Vagina (tissue), 2 donors: Measurements from ENCODE around the gene TMTC1. TPM values are rescaled to one million over a fixed set of nuclear protein-coding genes. Genes with fewer than 3 reads are reported as not detected.

Experiments
- DNase-seq, 2 donors: peaks; one replicate each; pipeline ENCODE4 v3.0.0-alpha.2; 2017; ENCODE audit errors: extremely low spot score in 2 of 2
- H3K27ac ChIP-seq: fragments of 200-600 bp; sonication (generic); one replicate; pipeline ENCODE4 v1.5.1; 2019
- H3K27me3 ChIP-seq: fragments of 200-600 bp; sonication (generic); one replicate; pipeline ENCODE4 v1.5.1; 2019
- H3K36me3 ChIP-seq, 2 donors: fragments of 200-600 bp; sonication (generic); one replicate each; pipeline ENCODE4 v1.5.1; 2017 to 2019
- H3K4me1 ChIP-seq: fragments of 200-600 bp; sonication (generic); one replicate; pipeline ENCODE4 v1.5.1; 2019
- H3K4me3 ChIP-seq, 2 donors: fragments of 200-600 bp; sonication (generic); 1 replicate in 1 of 2; 2 replicates in 1 of 2; pipeline ENCODE4 v1.5.1; 2016 to 2019
- H3K9me3 ChIP-seq: fragments of 200-600 bp; sonication (generic); one replicate; pipeline ENCODE4 v1.5.1; 2019
- POLR2A ChIP-seq, 2 donors: fragments of 450-650 bp; IDR thresholded peaks; one replicate each; pipeline ENCODE4 v1.6.1; 2017; ENCODE audit warnings: antibody characterized with exemption in 2 of 2, mild to moderate bottlenecking in 2 of 2, moderate library complexity in 2 of 2
- POLR2AphosphoS5 ChIP-seq, 2 donors: sonication (generic); formaldehyde crosslinking; IDR thresholded peaks; one replicate each; pipeline ENCODE4 v1.9.0; 2017; ENCODE audit warnings: antibody characterized with exemption in 2 of 2, mild to moderate bottlenecking in 2 of 2, low read depth in 1 of 2; ENCODE audit not compliant: insufficient read depth in 1 of 2
- intact Hi-C: fragments of 100-400 bp; cut with DNase I; formaldehyde crosslinking; loops from one replicate; pipeline ENCODE4 v1.15.1; 2023
- total RNA-seq: library from RNA; depleted of rRNA; stranded (reverse); fragments of >200 nt; gene quantifications from one replicate; pipeline ENCODE4 v1.2.3, GENCODE V29; 2016
- TF ChIP-seq, protein P1 (sequence below), 3 experiments: fragments of 450-650 bp in 2 of 3; fragments of 200-600 bp in 1 of 3; sonication (generic) in 1 of 3; IDR thresholded peaks; one replicate each; pipeline ENCODE4 v1.5.1; 2017 to 2019; ENCODE audit warnings: antibody characterized with exemption in 3 of 3, mild to moderate bottlenecking in 2 of 3, moderate library complexity in 2 of 3

Gene TMTC1
- total RNA-seq, 1 donor from 2014 or later, result 63.8 TPM

DNA sequence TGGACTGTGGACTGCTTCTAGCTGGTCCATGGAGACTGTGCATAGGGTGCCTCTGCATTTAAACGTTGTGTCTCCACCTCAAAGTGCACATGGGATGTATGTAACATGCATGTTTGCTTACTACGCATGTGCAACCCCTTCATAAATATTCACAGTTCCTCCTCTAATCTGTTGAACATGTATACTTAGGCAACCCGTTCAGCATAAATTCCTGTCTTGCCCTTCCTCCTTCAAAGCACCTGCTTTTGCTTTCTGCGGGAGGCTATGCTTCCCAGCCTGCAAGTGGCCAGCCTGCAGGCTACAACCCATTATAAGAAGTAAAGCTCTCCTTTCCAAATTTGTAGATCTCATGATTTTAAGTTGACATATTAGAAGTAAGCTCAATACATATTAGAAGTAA lies 253.3 kb downstream of the TMTC1 start:
- no peaks in the 10 kb centered on the region for H3K9me3 ChIP-seq
- H3K4me3 ChIP-seq, result no peak overlapping the region
- TF ChIP-seq, protein P1, sequence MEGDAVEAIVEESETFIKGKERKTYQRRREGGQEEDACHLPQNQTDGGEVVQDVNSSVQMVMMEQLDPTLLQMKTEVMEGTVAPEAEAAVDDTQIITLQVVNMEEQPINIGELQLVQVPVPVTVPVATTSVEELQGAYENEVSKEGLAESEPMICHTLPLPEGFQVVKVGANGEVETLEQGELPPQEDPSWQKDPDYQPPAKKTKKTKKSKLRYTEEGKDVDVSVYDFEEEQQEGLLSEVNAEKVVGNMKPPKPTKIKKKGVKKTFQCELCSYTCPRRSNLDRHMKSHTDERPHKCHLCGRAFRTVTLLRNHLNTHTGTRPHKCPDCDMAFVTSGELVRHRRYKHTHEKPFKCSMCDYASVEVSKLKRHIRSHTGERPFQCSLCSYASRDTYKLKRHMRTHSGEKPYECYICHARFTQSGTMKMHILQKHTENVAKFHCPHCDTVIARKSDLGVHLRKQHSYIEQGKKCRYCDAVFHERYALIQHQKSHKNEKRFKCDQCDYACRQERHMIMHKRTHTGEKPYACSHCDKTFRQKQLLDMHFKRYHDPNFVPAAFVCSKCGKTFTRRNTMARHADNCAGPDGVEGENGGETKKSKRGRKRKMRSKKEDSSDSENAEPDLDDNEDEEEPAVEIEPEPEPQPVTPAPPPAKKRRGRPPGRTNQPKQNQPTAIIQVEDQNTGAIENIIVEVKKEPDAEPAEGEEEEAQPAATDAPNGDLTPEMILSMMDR (IDR thresholded peaks at IDR 0.05), result no peak
- no peak for TF ChIP-seq POLR2A (IDR thresholded peaks at IDR 0.05)
- no peak for TF ChIP-seq POLR2AphosphoS5 (IDR thresholded peaks at IDR 0.05; ENCODE audit: insufficient read depth in 1 of 2, low read depth in 1 of 2)
- H3K27ac ChIP-seq, result no peak overlapping the region
- H3K36me3 ChIP-seq, result no peaks in the 10 kb centered on the region
- H3K27me3 ChIP-seq, result no peaks in the 10 kb centered on the region
- DNase-seq, result no peak
- intact Hi-C loops, result no loop called here
- H3K4me1 ChIP-seq, result no peaks in the 10 kb centered on the region

DNA sequence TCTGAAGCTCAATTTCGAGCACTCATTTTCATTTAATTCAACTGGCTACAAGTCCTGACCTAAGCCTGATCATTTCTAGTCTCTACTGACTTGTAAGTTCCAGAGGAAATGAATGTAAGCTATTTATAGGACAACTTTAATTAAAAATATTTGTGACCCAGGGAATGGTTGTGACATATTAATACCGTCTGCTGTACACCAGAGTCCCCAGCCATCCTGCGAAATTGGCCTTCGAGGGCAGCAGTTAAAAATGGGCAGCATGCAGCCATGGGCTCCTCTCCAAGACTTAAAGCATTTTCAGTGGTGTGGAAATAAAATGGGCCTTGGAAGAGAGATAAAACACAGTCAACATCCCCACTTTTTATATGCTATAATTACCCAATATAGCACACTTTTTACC lies 255.6 kb downstream of the TMTC1 start:
- no peak overlapping the region for H3K27ac ChIP-seq
- no peak overlapping the region for H3K4me3 ChIP-seq
- intact Hi-C loops, result no loop called here
- TF ChIP-seq POLR2AphosphoS5 (IDR thresholded peaks at IDR 0.05; ENCODE audit: insufficient read depth in 1 of 2, low read depth in 1 of 2) (no peak), POLR2A (IDR thresholded peaks at IDR 0.05) (no peak)
- TF ChIP-seq, protein P1 (IDR thresholded peaks at IDR 0.05), result no peak
- no peaks in the 10 kb centered on the region for H3K36me3 ChIP-seq
- DNase-seq, result no peak
- H3K4me1 ChIP-seq, result no peaks in the 10 kb centered on the region
- no peaks in the 10 kb centered on the region for H3K9me3 ChIP-seq
- H3K27me3 ChIP-seq, result no peaks in the 10 kb centered on the region

DNA sequence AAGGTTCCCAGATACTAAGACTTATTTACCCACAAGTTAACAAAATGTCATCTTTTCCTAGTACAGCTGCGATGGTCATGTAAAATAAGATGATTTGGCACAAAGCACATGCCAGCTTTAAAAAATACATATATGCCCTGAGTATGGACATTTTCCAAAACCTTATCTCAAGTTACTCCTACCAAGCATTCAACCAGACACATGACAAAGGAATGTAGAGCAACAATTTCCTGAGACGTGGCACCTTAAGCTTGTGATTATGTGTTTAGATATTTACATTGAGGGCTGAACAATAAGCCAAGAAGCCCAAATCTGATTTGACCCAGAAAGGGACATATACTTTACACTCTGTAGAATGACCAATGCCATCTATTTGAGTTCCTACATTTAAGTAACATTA lies 261.8 kb downstream of the TMTC1 start:
- no peaks in the 10 kb centered on the region for H3K4me1 ChIP-seq
- no peak overlapping the region for H3K27ac ChIP-seq
- intact Hi-C loops, result no loop called here
- no peaks in the 10 kb centered on the region for H3K27me3 ChIP-seq
- no peak for TF ChIP-seq POLR2A (IDR thresholded peaks at IDR 0.05)
- TF ChIP-seq POLR2AphosphoS5 (IDR thresholded peaks at IDR 0.05; ENCODE audit: insufficient read depth in 1 of 2, low read depth in 1 of 2), result no peak
- TF ChIP-seq, protein P1 (IDR thresholded peaks at IDR 0.05), result no peak
- DNase-seq, result no peak
- H3K36me3 ChIP-seq, result no peaks in the 10 kb centered on the region
- H3K9me3 ChIP-seq, result no peaks in the 10 kb centered on the region
- H3K4me3 ChIP-seq, result no peak overlapping the region

- no peaks in the 10 kb centered on the region for H3K36me3 ChIP-seq
- no peak for DNase-seq
- TF ChIP-seq, protein P1 (IDR thresholded peaks at IDR 0.05), result peak; percentile 7 to 66 (median 24)
- no peak for TF ChIP-seq POLR2AphosphoS5 (IDR thresholded peaks at IDR 0.05; ENCODE audit: insufficient read depth in 1 of 2, low read depth in 1 of 2)
- H3K4me3 ChIP-seq, result no peak overlapping the region
- intact Hi-C loops, result no loop called here
- H3K27me3 ChIP-seq, result no peaks in the 10 kb centered on the region
- no peaks in the 10 kb centered on the region for H3K9me3 ChIP-seq
- no peak overlapping the region for H3K27ac ChIP-seq
- H3K4me1 ChIP-seq, result no peaks in the 10 kb centered on the region
Measured at GRCh38 chr12:29519585-29520182, 264.1 kb downstream of the TMTC1 start.

- intact Hi-C loops, result no loop called here
- Histone ChIP-seq H3K4me1 (no peaks in the 10 kb centered on the region), H3K4me3 (no peak overlapping the region), H3K36me3 (no peaks in the 10 kb centered on the region), H3K9me3 (no peaks in the 10 kb centered on the region), H3K27ac (no peak overlapping the region), H3K27me3 (no peaks in the 10 kb centered on the region)
- no peak for TF ChIP-seq POLR2A (IDR thresholded peaks at IDR 0.05)
- TF ChIP-seq POLR2AphosphoS5 (IDR thresholded peaks at IDR 0.05; ENCODE audit: insufficient read depth in 1 of 2, low read depth in 1 of 2), result no peak
- DNase-seq, result no peak
Measured at GRCh38 chr12:29518407-29518806, 265.3 kb downstream of the TMTC1 start.
